Testis (tissue), 2 donors: ENCODE measurements around the gene AKAP10.

ENCODE experiments used
- CTCF ChIP-seq, 3 experiments: fragments of 450-650 bp in 2 of 3; fragments of 200-600 bp in 1 of 3; sonication (generic) in 1 of 3; IDR thresholded peaks; one replicate each; pipeline ENCODE4 v1.5.1; 2016 to 2019; ENCODE audit warnings: antibody characterized with exemption in 3 of 3, mild to moderate bottlenecking in 2 of 3, moderate library complexity in 1 of 3
- POLR2A ChIP-seq: fragments of 450-650 bp; IDR thresholded peaks from one replicate; pipeline ENCODE4 v1.6.1; 2017; ENCODE audit warnings: antibody characterized with exemption, mild to moderate bottlenecking, moderate library complexity

- TF ChIP-seq CTCF (IDR thresholded peaks at IDR 0.05) (no peak), POLR2A (no peak)
Measured at GRCh38 chr17:20026960-20027359, 49.3 kb upstream of the AKAP10 start.
